BE2C (cell line): Measurements from ENCODE around the gene THADA. TPM values are rescaled to one million over a fixed set of nuclear protein-coding genes. Genes with fewer than 3 reads are reported as not detected.

Experiments used
- DNase-seq: peaks from one replicate; pipeline ENCODE4 v3.0.0-alpha.2; 2020
- H3K27me3 ChIP-seq: fragments of 250-450 bp; sonication (Bioruptor Pico); 2 replicates; pipeline ENCODE4 v1.5.1; 2020; ENCODE audit warnings: mild to moderate bottlenecking
- H3K36me3 ChIP-seq: fragments of 250-450 bp; sonication (Bioruptor Pico); 2 replicates; pipeline ENCODE4 v1.5.1; 2020; ENCODE audit warnings: mild to moderate bottlenecking
- H3K4me1 ChIP-seq: fragments of 250-450 bp; sonication (Bioruptor Pico); 2 replicates; pipeline ENCODE4 v1.5.1; 2020
- H3K4me3 ChIP-seq: 2 replicates; pipeline ENCODE4 v1.5.1; 2011; ENCODE audit warnings: low read depth, low read length
- H3K9me3 ChIP-seq: fragments of 250-450 bp; sonication (Bioruptor Pico); 2 replicates; pipeline ENCODE4 v1.5.1; 2020
- polyA plus RNA-seq: library from polyadenylated mRNA; unstranded; fragments of >200 nt; gene quantifications from one replicate; pipeline ENCODE4 v1.2.1, GENCODE V29; 2012; ENCODE audit warnings: low read depth, missing spikeins; ENCODE audit not compliant: insufficient read length, insufficient read depth
- TF ChIP-seq, protein P1 (sequence below): IDR thresholded peaks from 2 replicates; pipeline ENCODE4 v1.5.1; 2012; ENCODE audit warnings: mild to moderate bottlenecking, low read depth, low read length

Gene THADA, protein sequence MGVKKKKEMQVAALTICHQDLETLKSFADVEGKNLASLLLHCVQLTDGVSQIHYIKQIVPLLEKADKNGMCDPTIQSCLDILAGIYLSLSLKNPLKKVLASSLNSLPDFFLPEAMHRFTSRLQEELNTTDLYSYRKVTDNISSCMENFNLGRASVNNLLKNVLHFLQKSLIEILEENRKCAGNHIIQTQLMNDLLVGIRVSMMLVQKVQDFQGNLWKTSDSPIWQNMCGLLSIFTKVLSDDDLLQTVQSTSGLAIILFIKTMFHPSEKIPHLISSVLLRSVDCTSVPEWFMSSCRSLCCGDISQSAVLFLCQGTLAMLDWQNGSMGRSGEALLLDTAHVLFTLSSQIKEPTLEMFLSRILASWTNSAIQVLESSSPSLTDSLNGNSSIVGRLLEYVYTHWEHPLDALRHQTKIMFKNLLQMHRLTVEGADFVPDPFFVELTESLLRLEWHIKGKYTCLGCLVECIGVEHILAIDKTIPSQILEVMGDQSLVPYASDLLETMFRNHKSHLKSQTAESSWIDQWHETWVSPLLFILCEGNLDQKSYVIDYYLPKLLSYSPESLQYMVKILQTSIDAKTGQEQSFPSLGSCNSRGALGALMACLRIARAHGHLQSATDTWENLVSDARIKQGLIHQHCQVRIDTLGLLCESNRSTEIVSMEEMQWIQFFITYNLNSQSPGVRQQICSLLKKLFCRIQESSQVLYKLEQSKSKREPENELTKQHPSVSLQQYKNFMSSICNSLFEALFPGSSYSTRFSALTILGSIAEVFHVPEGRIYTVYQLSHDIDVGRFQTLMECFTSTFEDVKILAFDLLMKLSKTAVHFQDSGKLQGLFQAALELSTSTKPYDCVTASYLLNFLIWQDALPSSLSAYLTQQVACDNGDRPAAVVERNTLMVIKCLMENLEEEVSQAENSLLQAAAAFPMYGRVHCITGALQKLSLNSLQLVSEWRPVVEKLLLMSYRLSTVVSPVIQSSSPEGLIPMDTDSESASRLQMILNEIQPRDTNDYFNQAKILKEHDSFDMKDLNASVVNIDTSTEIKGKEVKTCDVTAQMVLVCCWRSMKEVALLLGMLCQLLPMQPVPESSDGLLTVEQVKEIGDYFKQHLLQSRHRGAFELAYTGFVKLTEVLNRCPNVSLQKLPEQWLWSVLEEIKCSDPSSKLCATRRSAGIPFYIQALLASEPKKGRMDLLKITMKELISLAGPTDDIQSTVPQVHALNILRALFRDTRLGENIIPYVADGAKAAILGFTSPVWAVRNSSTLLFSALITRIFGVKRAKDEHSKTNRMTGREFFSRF (N-terminal part only)
- 22.5 TPM for polyA plus RNA-seq

DNA sequence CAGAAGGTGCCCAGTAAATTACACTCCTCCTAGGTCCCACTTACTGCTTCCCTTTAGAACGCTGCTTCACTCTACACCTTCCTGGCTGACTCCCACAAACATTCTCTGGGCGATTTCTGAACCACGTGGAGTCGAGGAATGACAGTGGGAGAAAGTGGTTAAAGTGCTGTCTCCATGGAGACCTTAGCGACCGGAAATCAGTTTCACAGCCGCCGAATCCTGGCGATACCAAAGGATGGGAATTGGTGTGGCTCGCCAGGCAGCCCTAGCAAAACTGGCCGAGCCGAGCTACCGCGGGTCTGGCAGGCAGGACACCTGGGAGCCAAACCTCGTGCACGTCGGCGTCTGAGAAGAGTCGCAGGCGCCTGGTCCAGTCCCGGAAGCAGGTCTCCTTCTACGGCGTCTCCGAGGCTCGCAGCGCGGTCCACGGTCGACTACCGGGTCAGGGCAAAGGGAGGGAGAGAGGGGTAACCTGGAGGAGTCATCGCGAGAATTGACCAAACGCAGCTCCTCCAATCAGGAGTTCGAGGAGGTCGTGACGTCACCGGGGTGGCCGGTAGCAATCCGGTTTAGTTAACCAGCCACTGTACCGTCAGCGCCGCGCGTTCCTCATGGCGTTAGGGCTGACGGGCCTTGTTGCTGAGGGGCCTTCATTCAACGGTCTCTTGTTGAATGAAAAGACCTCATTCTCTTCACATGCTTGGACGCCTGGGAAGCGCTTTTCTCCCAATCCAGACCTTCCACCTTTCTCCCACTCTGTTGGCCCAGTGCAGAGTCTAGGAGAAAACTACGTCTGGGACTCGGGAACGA lies at the start of gene THADA:
THADA (minus strand) TSS at position 436 of the 810 bp plus-strand sequence. CDS start 3,646 bp downstream, outside the sequence.
- H3K4me3 ChIP-seq: peak within 1 kb of the TSS; percentile 72
- H3K36me3 ChIP-seq: peaks cover 5% of the 10 kb centered on the region; the same call in 1 of the 2 replicates
- DNase-seq: peak; percentile 99
- TF ChIP-seq, protein P1, sequence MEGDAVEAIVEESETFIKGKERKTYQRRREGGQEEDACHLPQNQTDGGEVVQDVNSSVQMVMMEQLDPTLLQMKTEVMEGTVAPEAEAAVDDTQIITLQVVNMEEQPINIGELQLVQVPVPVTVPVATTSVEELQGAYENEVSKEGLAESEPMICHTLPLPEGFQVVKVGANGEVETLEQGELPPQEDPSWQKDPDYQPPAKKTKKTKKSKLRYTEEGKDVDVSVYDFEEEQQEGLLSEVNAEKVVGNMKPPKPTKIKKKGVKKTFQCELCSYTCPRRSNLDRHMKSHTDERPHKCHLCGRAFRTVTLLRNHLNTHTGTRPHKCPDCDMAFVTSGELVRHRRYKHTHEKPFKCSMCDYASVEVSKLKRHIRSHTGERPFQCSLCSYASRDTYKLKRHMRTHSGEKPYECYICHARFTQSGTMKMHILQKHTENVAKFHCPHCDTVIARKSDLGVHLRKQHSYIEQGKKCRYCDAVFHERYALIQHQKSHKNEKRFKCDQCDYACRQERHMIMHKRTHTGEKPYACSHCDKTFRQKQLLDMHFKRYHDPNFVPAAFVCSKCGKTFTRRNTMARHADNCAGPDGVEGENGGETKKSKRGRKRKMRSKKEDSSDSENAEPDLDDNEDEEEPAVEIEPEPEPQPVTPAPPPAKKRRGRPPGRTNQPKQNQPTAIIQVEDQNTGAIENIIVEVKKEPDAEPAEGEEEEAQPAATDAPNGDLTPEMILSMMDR: no peak
- H3K27me3 ChIP-seq: no peaks in the 10 kb centered on the region
- peaks cover 4% of the 10 kb centered on the region; the same call in 1 of the 2 replicates for H3K4me1 ChIP-seq
- no peaks in the 10 kb centered on the region for H3K9me3 ChIP-seq

DNA sequence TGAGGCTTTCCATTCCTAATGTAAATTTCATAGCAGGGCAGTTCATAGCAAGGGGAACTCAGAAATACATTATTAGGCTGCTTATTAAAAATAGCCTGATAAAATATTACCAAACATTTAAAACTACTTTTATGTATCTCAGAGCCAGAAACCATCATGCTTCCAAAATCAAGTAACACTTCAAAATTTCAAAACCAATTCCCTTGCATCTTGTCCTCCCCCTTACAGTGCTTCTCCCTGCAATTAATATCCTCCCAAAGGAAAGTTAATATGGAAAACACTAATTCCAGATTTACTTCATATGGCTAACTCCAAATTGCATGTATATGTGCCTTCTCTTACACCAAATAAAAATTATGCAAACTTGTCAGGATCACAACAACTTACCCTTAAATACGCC lies 47.8 kb upstream of the THADA start:
- H3K9me3 ChIP-seq: no peaks in the 10 kb centered on the region; the same call in 1 of the 2 replicates
- TF ChIP-seq, protein P1: no peak
- H3K27me3 ChIP-seq: peaks cover 36% of the 10 kb centered on the region
- no peak for DNase-seq
- no peaks in the 10 kb centered on the region for H3K36me3 ChIP-seq
- H3K4me3 ChIP-seq: no peak overlapping the region
- H3K4me1 ChIP-seq: no peaks in the 10 kb centered on the region

DNA sequence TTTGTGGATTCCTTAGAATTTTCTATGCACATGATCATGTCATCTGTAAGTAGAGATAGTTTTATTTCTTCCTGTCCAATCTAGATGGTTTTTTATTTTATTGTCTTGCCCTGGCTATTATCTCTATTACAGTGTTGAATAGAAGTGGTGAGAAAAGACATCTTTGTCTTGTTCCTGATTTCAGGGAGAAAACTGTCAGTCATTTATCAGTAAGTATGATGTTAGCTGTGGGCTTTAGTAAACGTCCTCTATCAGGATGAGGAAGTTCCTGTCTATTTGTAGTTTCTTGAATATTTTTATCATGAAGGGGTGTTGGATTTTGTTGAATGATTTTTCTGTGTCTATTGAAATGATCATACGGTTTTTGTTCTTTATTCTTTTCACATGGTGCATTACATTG lies 46.5 kb upstream of the THADA start:
- Histone ChIP-seq H3K4me3 (no peak overlapping the region), H3K4me1 (no peaks in the 10 kb centered on the region), H3K9me3 (no peaks in the 10 kb centered on the region; the same call in 1 of the 2 replicates), H3K27me3 (peaks cover 43% of the 10 kb centered on the region), H3K36me3 (no peaks in the 10 kb centered on the region)
- TF ChIP-seq, protein P1: no peak
- DNase-seq: no peak

DNA sequence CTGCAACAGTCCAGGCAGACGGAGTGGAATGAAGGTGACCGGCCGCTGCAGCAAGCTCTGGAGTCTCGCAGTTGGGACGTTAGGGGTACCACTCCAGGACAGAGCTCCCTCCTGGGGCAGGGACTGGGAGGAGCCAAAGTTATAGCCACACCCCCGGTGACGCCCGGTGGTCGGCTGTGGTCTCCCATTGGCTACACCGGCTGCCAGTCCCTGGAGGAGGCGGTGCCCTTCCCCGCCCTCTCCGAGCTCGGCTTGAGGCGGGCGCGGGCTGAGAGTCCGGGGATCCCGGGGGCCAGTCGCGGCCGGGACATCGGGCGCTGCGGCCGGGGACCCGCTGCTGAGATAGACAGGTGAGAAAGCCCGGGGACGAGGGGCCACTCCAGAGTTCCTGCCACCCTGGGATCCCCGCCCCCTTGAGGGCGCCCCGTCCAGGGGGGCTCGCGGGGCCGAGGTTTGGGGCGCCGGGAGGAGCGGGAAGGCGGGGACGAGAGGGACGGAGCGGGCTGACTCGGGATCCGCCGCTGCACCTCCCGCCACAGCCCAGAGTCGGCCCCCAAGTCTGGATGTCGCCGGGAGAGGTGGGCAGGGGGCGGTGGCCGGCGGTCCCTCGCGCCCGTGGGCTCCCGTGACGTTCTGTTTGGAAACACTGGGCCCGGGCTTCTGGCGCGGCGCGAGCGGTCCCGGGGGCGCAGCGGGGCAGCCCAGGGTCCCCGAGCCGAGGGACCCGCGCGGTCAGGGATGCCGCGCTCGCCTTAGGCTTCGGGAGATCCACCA lies 41.4 kb upstream of the THADA start, which contains the start of gene PLEKHH2:
PLEKHH2 (plus strand) TSS at position 231 of the 774 bp plus-strand sequence. CDS start 7,414 bp downstream, outside the sequence.
- no peaks in the 10 kb centered on the region for H3K4me1 ChIP-seq
- peak; percentile 92 for DNase-seq
- H3K27me3 ChIP-seq: peaks cover 27% of the 10 kb centered on the region
- TF ChIP-seq, protein P1: no peak
- H3K36me3 ChIP-seq: no peaks in the 10 kb centered on the region
- H3K9me3 ChIP-seq: no peaks in the 10 kb centered on the region
- peak within 1 kb of the TSS; percentile 63 for H3K4me3 ChIP-seq
